GM19023 (cell line): ENCODE measurements around the gene MBLAC2.

ENCODE experiments used
- ATAC-seq: cut with Tn5 transposase; IDR thresholded peaks from one replicate; pipeline ENCODE4 v1.9.1; 2021; ENCODE audit warnings: mild to moderate bottlenecking, moderate library complexity; ENCODE audit not compliant: unreplicated experiment

Gene MBLAC2

DNA sequence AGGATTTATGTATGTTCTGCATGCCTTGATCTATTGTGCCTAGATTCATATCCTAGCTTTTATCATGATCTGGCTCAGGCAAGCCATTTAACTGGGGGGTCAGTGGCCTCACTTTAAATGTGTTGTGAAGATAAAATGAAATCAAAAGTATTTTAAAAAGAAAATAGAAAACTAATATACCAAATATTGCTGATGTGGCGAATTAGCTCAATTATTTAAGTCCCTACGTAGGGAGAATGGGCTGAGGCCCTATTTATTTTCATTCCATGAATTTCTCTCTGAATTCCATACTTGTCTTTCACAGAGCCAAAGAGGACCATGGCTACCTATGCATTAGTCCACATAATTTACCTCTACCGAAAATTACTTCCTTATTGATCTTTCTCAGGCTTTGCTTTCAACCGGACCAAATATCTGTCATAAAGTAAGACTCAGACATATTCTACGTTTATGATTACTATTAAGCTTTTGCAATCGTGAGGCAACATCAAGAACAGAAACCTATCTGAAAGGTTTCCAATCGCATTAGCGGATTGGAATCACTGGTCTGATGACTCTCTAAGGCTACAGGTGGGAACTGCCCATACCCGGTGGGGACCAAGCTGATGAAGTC, 1.7 kb downstream of the MBLAC2 start:
- no peak for ATAC-seq

DNA sequence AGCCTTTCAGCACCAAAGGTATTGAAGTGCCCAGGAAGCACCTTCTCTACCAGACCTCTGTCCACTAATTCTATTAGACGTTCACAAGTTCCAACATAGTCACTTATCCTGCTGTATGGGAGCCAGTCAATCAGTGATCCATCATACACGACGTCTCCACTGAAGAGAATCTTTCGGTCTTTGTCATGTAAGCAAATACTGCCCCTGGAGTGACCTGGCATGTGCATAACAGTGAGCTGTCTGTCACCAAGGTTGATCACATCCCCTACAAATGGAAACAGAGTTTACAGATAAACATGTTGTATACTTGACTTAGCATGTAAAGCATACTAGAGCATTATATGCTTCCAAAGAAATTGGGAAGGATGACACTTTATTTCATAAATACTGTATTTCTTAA, 13.3 kb downstream of the MBLAC2 start:
- ATAC-seq: no peak

GRCh38 chr5:90446961-90447360, 27.6 kb downstream of the MBLAC2 start:
- no peak for ATAC-seq

DNA sequence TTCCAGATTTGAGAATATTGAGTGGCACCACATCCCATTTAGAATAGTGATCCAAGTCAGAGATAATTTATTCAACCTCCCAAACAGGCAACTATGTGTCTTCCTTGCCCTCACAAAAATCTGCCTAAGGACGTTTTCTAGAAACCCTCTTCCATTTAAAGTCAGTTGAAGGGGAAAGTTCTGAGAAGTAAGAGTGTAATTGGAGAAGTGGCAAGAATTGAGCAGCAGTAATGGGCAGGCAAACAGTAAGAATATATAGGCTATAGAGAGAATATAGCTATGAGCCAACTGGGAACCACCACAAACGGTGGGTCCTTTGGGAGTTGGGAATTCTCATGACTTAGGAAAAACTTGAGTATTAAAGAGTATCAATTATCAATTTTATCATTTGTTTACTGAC, 33.9 kb downstream of the MBLAC2 start:
- no peak for ATAC-seq

GRCh38 chr5:90438100-90438499, 36.5 kb downstream of the MBLAC2 start:
- ATAC-seq: no peak

GRCh38 chr5:90437663-90438062, 36.9 kb downstream of the MBLAC2 start:
- ATAC-seq: no peak

GRCh38 chr5:90434116-90434714, 40.4 kb downstream of the MBLAC2 start:
- ATAC-seq: peak; percentile 52

- no peak for ATAC-seq
Observed at GRCh38 chr5:90424245-90424644, 50.3 kb downstream of the MBLAC2 start.

DNA sequence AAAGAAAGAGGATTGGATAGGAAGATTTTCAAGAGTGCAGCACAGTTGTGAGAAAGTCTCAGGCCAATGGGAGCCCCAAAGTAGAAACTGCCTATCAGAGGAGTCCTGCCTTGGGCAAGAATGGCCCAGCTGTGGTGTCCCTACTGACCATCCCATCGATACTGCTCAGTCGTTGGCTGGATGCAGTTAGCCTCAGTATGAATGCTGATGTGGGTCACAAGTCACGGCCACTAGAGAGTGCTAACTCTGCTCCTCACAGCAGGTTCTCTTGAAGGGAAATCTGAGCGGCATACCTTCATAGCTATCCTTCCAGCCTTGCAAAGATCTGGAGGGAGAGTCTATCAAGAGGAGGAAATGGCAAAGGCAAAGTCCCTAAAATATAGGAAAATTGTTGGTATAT, 53.4 kb downstream of the MBLAC2 start:
- no peak for ATAC-seq

DNA sequence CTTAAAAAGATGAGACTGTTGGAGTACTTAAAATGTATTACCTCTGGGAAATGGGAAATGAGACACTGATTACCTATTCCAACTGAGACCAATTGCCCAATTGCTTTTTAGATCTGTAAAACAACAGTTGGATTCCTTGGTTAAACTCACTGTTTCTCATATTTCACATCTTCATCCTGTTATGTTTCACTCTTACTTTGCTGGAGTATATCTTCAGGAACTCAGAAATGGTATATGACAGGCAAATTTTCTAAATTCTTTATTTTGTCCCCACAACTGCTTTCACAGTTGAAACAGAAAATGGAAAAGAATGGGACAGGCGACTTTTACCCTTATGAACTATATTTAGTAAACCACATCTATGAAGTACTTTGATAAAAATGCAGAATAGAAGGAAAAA, 56.4 kb downstream of the MBLAC2 start:
- no peak for ATAC-seq

DNA sequence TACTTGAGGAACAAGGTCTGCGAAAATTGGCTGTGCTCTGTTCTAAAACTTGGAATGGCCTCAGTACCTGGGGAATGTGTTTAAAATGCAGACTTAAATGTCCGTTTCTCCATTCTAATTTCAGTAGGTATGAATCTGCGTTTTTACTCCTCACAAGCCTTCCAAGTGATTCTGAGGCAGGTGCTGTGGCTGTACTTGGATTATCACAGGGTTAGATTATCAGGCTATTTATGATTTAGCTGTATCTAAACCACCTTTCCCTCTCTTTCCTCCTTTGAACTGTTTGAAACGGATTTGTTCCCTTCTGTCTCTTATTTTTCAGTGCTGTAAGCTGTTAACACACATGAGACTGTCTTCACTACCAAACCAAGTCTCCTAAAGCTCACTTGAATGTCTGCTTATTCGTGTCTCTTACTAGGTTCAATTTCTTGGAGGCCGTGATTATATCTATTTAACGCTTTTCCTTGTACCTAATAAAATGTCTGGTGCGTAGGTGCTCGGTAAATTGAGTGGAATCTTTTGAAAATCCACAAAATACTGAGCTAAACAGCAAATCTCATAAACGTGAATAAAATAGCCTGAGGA, 64.3 kb downstream of the MBLAC2 start:
- ATAC-seq: no peak

DNA sequence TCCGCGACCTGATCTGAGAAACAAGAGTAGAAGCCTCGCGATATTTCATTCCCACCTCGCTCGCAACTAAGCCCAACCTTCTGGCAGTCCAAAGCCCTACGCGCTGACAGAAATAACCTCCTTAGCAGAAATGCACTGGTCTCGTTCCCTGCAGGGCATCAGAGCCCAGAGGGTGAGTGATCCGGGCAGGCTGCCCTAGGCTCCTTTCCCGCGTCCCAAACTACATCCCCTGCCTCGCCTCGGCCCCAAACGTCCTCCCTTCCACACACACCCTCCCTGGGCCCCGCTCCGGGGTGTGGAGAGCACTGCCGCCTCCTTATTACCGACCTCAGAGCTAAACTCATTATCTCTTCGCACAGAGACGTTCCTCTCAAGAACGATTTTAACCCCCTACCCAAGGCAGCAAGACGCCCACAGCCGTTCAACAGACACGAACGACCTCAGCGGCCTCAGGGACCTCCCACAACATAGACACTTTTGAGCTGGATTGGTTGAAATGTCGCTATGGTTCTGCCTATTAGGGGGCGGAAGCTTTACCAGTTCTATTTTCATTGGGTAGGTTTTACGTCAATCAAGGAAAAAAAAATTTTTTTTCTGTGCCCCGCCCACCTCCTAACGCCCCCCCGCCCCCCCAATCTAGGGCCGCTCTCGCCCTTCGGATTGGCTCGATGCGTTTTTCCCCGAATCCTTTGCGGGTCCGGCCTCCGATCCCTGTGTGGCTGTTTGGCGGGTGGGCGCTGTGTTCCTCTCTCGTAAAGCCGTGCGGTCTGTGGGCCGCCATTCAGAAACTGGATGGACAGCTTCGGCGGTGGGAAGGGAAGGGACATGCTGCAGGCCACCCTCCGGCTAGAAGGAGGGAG, 65.0 kb downstream of the MBLAC2 start, which contains the start of gene CETN3:
CETN3 (minus strand) TSS at position 439 of the 860 bp plus-strand sequence; CDS start at position 344, 95 bp downstream.
- peak; percentile 95 for ATAC-seq

GRCh38 chr5:90408571-90409317, 65.8 kb downstream of the MBLAC2 start:
- peak; percentile 3 for ATAC-seq
